Sigmoid colon (tissue), 7 donors: ENCODE data around the gene MAGEB3. TPM values are rescaled to one million over a fixed set of nuclear protein-coding genes. Genes with fewer than 3 reads are reported as not detected.

Source experiments
- DNase-seq: peaks from one replicate; pipeline ENCODE4 v3.0.0-alpha.2; 2019
- H3K27ac ChIP-seq, 4 donors: fragments of 200-600 bp; sonication (generic); one replicate each; pipeline ENCODE4 v1.5.1; 2016 to 2019; ENCODE audit warnings: mild to moderate bottlenecking in 1 of 4
- H3K27me3 ChIP-seq, 3 donors: fragments of 200-600 bp; sonication (generic); one replicate each; pipeline ENCODE4 v1.5.1; 2019; ENCODE audit warnings: mild to moderate bottlenecking in 1 of 3
- H3K36me3 ChIP-seq, 4 donors: fragments of 200-600 bp; sonication (generic); one replicate each; pipeline ENCODE4 v1.5.1; 2016 to 2019
- H3K4me1 ChIP-seq, 4 donors: fragments of 200-600 bp; sonication (generic); one replicate each; pipeline ENCODE4 v1.5.1; 2017 to 2019
- H3K4me3 ChIP-seq, 4 donors: fragments of 200-600 bp; sonication (generic); one replicate each; pipeline ENCODE4 v1.5.1; 2017 to 2019; ENCODE audit warnings: mild to moderate bottlenecking in 2 of 4, moderate library complexity in 1 of 4
- H3K9me3 ChIP-seq, 4 donors: fragments of 200-600 bp in 3 of 4; sonication (generic) in 3 of 4; one replicate each; pipeline versions ENCODE4 v1.5.1 to v1.6.1; 2013 to 2019
- EP300 ChIP-seq, 4 donors: sonication (generic); formaldehyde crosslinking; IDR thresholded peaks; one replicate each; pipeline ENCODE4 v1.6.1; 2017; ENCODE audit warnings: antibody characterized with exemption in 4 of 4
- POLR2A ChIP-seq, 2 donors: fragments of 450-650 bp; IDR thresholded peaks; one replicate each; pipeline ENCODE4 v1.6.1; 2016; ENCODE audit warnings: antibody characterized with exemption in 2 of 2, mild to moderate bottlenecking in 2 of 2, moderate library complexity in 2 of 2
- POLR2AphosphoS5 ChIP-seq, 4 donors: sonication (generic); formaldehyde crosslinking; IDR thresholded peaks; one replicate each; pipeline ENCODE4 v1.6.1; 2017; ENCODE audit warnings: antibody characterized with exemption in 4 of 4
- WGBS, 2 donors: extraction: QIAGEN DNeasy Blood & Tissue Kit; methylation state at CpG; one replicate each; pipeline ENCODE4 v1.1.7; 2013; 5-methylcytosine and 5-hydroxymethylcytosine counted together
- intact Hi-C: fragments of 100-400 bp; cut with DNase I; formaldehyde crosslinking; loops from one replicate; pipeline ENCODE4 v1.15.1; 2023
- polyA plus RNA-seq, 3 donors: library from polyadenylated mRNA; stranded (reverse); fragments of 200-250 nt; gene quantifications; one replicate each; pipeline ENCODE4 v1.2.3, GENCODE V29; 2013
- total RNA-seq, 4 donors: library from RNA; depleted of rRNA; stranded (reverse); fragments of >200 nt; gene quantifications; one replicate each; pipeline ENCODE4 v1.1.0, GENCODE V29; 2016
- TF ChIP-seq, protein P1 (sequence below), 4 experiments: fragments of 450-650 bp in 3 of 4; fragments of 200-600 bp in 1 of 4; IDR thresholded peaks; one replicate each; pipeline ENCODE4 v1.5.1; 2016 to 2019; ENCODE audit warnings: antibody characterized with exemption in 4 of 4, mild to moderate bottlenecking in 3 of 4, moderate library complexity in 2 of 4
- donor health status: healthy with polysubstance abuse.
- donor health status: Bipolar disorder and iron deficiency.
- donor health status: healthy.

MAGEB3 gene
- total and polyA plus RNA-seq, 7 donors = not detected

DNA sequence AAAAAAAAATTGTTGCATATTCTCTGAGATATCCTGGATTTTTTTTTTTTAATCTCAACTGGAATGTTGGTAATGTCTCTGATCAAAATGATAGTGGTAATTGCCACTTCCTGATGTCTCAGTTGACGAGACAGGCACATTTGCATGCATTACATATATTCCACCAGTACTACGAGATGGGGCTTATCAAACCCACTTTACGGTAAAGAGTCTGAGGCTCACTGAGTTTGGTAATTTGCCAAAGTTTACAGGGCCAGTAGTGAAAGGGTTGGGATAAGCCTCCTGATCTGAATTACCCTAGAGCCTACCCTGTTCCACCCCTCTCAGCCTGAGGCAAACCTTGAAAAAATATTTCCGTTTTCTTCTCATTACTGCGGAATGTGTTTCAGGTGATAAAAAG is 9.8 kb upstream of the MAGEB3 start:
- no peak for DNase-seq
- H3K4me3 ChIP-seq = no peak overlapping the region
- no peak overlapping the region for H3K27ac ChIP-seq
- H3K9me3 ChIP-seq = no peaks in the 10 kb centered on the region
- H3K27me3 ChIP-seq = no peaks in the 10 kb centered on the region
- intact Hi-C loops = no loop called here
- whole genome bisulfite sequencing, 2 donors = 90 to 92% methylated on average over 5 of the region's 5 CpGs
- H3K36me3 ChIP-seq = no peaks in the 10 kb centered on the region
- TF ChIP-seq EP300 (IDR thresholded peaks at IDR 0.05) (no peak), POLR2AphosphoS5 (IDR thresholded peaks at IDR 0.05) (no peak), POLR2A (IDR thresholded peaks at IDR 0.05) (no peak)
- TF ChIP-seq, protein P1, sequence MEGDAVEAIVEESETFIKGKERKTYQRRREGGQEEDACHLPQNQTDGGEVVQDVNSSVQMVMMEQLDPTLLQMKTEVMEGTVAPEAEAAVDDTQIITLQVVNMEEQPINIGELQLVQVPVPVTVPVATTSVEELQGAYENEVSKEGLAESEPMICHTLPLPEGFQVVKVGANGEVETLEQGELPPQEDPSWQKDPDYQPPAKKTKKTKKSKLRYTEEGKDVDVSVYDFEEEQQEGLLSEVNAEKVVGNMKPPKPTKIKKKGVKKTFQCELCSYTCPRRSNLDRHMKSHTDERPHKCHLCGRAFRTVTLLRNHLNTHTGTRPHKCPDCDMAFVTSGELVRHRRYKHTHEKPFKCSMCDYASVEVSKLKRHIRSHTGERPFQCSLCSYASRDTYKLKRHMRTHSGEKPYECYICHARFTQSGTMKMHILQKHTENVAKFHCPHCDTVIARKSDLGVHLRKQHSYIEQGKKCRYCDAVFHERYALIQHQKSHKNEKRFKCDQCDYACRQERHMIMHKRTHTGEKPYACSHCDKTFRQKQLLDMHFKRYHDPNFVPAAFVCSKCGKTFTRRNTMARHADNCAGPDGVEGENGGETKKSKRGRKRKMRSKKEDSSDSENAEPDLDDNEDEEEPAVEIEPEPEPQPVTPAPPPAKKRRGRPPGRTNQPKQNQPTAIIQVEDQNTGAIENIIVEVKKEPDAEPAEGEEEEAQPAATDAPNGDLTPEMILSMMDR (IDR thresholded peaks at IDR 0.05) = no peak
- H3K4me1 ChIP-seq = no peaks in the 10 kb centered on the region

DNA sequence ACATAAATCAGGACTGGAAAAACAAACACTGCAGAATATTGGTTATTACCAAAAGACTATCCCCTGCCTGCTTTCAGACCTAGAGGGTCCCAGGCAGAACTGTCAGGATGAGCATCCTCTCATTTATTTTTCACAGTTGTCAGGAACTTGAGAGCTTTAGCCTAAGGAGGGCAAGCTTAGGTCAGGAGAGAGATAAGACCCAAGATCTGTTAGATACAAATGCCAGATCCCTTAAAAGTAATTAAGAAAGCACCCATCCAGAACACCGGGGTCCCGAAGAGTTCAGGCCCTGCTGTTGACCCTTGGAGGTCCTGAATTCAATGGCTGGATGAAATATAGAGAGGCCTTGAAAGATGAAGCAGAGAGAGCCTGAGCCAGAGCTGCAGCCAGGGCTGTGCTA is 5.9 kb upstream of the MAGEB3 start:
- no peaks in the 10 kb centered on the region for H3K9me3 ChIP-seq
- no peaks in the 10 kb centered on the region for H3K4me1 ChIP-seq
- H3K4me3 ChIP-seq = no peak overlapping the region
- 53 to 91% methylated on average over 2 of the region's 2 CpGs for WGBS, 2 donors
- H3K27ac ChIP-seq = no peak overlapping the region
- no peaks in the 10 kb centered on the region for H3K36me3 ChIP-seq
- DNase-seq = no peak
- no peaks in the 10 kb centered on the region for H3K27me3 ChIP-seq
- intact Hi-C loops = no loop called here
- TF ChIP-seq POLR2A (IDR thresholded peaks at IDR 0.05) (no peak), EP300 (IDR thresholded peaks at IDR 0.05) (no peak), POLR2AphosphoS5 (IDR thresholded peaks at IDR 0.05) (no peak)
- TF ChIP-seq, protein P1 (IDR thresholded peaks at IDR 0.05) = no peak

DNA sequence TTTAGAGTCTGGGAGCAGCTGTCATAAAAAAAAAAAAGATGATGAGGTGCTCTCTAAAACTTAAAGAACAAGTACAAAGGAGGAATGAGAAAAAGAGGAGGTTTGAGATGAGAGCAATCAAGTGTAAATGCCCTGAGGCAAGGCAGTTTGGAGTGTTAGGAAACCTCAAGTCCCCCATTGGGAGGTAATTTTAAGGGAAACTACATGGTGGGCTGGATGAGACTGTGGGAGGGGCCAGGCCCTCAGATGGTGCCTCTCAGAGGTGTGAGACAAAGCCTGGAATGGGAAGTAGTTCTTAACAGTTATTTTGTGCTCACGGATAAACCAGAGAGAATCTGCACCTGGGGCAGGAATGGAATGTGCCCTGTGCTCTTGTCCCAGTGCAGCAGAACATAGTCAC is 1.9 kb upstream of the MAGEB3 start:
- Histone ChIP-seq H3K9me3 (no peaks in the 10 kb centered on the region), H3K4me1 (no peaks in the 10 kb centered on the region), H3K36me3 (no peaks in the 10 kb centered on the region), H3K27me3 (no peaks in the 10 kb centered on the region), H3K4me3 (no peak overlapping the region), H3K27ac (no peak overlapping the region)
- TF ChIP-seq POLR2AphosphoS5 (IDR thresholded peaks at IDR 0.05) (no peak), POLR2A (IDR thresholded peaks at IDR 0.05) (no peak), EP300 (IDR thresholded peaks at IDR 0.05) (no peak)
- TF ChIP-seq, protein P1 (IDR thresholded peaks at IDR 0.05) = no peak
- no peak for DNase-seq
- WGBS, 2 donors = 68 to 95% methylated on average over 1 of the region's 1 CpG
- intact Hi-C loops = no loop called here

DNA sequence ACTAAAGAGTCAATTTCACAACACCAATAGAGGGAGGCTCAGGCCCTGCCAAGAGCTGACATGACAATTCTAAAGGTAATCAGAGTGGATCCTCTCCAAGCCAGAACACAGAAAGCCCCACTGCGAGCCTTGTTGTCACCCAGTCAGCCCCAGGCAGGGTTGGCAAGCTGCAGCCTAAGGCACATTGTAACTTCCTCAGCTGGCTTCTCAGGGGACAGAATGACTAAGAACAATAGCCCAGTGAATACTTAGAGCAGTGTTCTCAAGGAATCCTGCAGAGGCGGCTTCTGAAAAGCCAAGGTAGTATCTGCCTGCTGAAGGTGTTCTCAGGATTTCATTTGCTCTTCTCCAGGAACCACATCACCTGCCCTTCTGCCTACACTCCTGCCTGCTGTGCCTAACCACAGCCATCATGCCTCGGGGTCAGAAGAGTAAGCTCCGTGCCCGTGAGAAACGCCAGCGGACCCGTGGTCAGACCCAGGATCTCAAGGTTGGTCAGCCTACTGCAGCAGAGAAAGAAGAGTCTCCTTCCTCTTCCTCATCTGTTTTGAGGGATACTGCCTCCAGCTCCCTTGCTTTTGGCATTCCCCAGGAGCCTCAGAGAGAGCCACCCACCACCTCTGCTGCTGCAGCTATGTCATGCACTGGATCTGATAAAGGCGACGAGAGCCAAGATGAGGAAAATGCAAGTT is 11.4 kb downstream of the MAGEB3 start, which contains the start of gene MAGEB4:
Gene MAGEB4 (plus strand): TSS at position 277 of the 692 bp plus-strand sequence. CDS start 136 bp downstream, at position 413.
- Histone ChIP-seq H3K27ac (no peak within 1 kb of the TSS), H3K4me1 (no peaks in the 10 kb centered on the region), H3K9me3 (no peaks in the 10 kb centered on the region), H3K27me3 (no peaks in the 10 kb centered on the region), H3K4me3 (no peak within 1 kb of the TSS), H3K36me3 (no peaks in the 10 kb centered on the region)
- no peak for TF ChIP-seq EP300 (IDR thresholded peaks at IDR 0.05)
- no peak for TF ChIP-seq POLR2AphosphoS5 (IDR thresholded peaks at IDR 0.05)
- no peak for TF ChIP-seq POLR2A (IDR thresholded peaks at IDR 0.05)
- TF ChIP-seq, protein P1 (IDR thresholded peaks at IDR 0.05) = no peak
- intact Hi-C loops = no loop called here
- WGBS, 2 donors = 93 to 94% methylated on average over 10 of the region's 10 CpGs
- no peak for DNase-seq
